Kidney tubule cell (primary cell): ENCODE measurements around the gene IFNA6.

Experiments used
- DNase-seq: peaks from one replicate; pipeline ENCODE4 v3.0.0-alpha.2; 2018; ENCODE audit warnings: low spot score

IFNA6 gene

DNA sequence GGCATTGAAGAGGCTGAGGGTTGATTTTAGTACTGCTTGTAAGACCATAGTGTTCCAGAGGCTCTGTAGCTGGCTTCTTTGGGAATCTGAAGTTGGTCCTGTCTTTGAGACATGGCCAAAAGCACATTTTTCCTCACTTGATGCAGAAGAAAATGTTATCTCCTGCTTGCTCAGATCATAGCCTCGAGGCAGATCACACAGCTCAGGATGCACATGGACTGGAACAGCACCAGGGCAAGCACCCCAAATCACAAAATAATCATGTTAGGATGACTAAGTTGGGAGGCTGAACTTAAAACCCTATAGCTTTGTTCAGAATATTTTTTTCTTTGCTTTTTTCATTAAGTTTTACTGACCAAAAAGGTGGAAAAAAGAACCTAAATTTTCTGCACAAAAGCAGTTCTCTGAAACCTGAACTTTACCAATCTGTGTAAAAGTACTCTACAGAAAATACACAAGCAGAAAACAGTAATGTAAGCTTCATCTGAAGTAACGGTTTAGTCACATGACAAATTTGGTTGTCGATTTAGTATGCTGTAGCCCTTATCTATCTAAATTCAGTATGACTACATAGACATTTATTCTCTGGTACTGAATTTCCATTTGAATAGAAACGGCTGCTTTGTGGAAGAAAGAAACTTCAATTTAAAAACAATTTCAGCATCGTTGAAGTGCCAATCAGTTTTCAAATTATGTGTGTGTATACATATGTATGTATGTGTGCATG is 18.8 kb downstream of the IFNA6 start:
- no peak for DNase-seq

DNA sequence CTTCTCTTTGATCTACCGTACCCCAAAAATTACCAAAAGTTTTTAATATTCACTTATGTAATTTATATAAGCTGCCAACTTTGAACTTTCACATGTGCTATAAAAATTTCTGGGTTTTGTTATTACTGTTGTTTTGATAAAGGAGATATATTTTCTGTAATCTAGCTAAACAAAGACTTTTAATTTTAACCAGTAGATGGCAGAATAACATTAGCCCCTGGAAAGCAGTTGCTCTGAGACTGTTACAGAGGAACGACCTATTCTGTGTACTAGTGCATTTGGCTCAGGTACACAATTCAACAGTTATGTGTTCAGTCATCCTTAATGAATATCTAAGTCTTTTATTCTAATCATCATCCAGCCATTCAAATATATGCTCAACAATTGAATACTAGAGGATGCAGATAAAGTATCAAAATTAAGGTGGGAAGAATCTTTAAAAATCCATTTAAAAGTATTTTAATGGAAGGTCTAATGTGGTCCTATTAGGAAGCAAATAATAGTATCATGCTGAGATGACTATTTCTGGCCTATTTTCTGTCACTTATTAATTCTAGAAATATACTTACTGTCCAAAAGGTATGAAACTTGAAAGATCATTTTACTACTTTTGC is 24.1 kb downstream of the IFNA6 start:
- peak; percentile 61 for DNase-seq

DNA sequence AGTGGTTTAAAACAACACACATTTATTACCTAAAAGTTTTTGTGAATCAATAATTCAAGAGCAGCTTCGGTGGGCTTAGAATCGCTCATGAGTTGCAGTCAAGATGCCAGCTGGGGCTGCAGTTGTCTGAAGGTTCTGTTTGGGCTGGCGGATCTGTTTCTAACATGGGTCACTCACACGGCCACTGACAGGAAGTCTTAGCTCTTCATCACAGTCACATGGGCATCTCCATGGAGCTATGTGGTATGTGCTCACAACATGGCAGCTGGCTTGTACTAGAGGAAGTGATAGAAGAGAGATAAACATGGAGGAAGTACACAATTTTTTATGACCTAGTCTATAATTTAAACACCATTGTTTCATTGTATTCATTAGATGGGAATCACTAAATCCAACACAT is 26.6 kb downstream of the IFNA6 start:
- DNase-seq: no peak

DNA sequence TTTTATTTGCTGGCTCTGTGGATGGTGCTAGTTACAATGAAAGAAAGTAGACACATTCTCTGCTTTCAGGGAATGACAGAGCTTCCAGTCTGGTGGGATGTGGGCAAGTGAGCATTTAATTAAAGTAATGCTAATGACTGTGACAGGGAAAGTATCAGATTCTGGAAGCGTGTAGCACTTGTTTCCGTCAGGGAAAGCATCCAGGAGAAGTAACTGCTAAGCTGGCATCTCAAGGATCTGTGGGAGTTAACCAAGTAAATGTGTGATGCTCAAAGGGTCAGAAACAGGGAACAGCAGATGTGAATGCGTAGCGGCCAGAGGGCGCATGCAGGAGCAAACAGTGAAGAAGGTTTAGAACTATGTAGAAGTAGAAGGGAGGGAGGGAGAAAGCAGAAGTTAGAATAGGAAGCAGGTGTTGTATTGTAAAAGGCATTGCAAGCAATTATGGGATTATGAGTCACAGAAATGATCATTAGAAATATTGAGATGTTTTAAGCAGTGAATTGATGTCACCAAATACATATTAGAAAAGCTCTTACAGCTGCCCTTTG is 27.7 kb downstream of the IFNA6 start:
- no peak for DNase-seq

DNA sequence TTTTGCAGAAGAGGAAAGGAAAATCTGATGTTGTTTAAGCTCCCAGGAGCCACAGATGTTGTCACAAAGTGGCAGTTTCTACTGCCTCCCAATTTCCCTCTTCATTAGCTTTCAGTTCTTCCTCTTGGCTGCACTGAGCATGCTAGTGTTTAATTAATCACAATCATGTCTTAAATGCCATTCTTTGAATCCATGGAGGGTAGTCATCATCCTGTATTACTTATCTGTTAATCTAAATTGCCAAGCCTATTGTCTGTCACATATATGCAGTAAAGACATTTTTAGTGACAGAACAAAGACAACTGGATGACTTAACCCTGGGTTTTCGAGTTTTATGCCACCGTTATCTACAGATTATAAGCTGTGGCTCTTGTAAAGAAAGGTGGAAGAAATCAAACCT is 30.2 kb downstream of the IFNA6 start:
- DNase-seq: no peak

DNA sequence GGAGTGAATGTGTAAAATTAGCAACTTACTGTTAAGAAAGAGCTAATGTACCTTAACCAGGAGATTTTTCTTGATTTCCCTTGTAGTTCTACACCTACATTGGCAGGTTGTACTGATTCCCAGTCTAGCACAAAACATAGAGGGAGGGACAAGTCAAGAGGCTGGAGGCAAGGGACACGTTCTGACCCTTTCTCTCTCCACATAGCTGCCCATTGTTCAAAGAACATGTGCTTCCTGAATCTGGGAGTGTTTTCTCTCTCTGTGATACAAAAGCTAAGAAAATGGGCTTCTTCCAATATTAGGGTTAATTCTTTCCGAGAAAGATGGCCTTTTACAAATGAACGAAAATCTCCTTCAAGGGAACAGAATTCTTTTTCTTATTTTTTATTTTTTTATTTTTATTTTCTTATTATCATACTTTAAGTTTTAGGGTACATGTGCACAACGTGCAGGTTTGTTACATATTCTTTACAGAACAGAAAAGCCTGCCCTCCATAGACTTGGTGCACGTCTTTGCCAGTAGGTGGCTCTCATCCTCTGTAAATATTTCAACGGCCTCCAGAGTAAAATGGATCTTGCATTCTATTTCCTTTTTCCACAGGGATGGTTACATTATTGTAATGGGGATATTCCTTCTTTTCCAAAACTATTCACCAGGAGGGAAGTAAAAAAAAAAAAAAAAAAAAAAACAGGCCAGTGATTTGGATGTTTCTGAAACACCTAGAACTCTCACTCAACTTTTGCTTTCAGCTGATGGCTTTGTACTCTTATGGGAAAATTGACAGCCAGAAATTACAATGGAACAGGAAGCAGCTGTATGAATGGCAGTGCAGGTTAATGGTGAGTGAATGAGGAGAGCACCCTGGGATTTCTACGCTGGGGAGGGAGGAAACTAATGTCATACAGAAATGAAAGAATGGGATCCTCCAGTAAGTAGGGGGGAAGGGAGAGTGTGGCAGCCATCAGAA is 32.4 kb downstream of the IFNA6 start:
- peak; percentile 60 for DNase-seq

DNA sequence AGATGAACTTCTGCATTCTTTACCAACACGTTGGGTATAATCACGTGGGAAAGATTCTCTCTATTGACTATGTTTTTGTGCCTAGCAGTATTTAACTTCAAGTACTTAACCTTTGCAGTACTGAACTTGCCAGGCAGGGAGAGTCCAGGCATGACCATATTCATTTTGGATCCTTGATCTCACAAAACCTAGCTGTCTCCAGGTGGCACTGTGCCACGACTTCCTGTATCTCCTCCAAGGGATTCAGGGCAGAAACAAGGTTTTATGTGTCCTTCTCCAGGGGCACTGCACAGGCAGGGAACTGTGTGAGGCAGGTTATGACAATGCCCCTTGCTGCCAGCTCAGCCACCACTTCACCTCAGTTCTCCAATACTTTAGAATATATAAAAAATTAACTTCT is 33.8 kb downstream of the IFNA6 start:
- peak; percentile 20 for DNase-seq

DNA sequence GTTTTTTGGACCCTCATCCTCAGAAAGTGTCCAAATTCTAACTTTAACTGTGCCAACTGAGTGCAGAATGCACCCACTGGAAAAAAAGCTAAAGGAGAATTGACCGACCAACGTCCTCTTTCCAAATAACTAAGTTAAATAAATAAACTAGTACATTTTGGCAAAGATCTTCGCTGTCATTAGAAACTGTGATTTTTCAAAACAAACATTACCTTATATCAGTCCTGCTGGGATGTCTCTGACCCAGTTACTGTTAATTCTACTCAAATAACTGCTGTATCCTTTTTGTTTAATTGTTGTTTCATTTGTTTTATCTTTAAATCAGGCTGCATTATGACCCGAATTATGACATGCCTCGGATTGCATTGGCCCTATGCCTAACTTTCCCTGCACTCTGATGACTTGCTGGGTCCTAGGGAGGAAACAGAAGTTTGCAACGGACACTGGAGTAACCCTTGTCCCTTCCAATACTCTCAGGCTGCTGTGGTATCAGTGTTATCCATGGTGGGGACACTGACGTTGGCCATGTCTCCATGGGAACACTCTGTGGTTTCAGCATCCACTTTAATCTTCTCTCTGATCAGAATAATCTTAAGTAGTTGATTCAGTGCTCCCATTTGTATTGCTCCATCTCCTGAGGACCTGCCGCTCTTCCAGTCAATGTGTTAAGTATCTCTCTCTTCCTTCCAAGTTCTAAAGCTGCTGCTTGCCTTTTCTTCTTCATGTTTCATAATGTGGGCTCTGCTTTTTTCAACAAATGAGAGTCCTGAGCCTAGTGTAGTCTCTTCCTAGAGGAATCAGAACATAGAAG is 34.5 kb downstream of the IFNA6 start:
- DNase-seq: no peak

DNA sequence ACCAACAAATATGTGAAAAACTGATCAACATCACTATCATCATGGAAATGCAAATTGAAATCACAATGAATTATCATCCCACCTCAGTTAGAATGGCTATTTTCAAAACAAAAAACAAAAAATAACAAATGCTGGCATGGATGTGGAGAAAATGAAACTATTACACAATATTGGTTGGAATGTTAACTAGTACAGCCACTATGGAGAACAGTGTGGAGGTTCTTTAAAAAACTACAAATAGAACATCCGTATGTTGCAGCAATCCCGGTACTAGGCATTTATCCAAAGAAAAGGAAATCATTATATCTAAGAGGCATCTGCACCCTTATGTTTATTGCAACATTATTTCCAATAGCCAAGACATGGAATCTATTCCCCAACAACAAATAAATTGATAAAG is 36.5 kb downstream of the IFNA6 start:
- DNase-seq: no peak

DNA sequence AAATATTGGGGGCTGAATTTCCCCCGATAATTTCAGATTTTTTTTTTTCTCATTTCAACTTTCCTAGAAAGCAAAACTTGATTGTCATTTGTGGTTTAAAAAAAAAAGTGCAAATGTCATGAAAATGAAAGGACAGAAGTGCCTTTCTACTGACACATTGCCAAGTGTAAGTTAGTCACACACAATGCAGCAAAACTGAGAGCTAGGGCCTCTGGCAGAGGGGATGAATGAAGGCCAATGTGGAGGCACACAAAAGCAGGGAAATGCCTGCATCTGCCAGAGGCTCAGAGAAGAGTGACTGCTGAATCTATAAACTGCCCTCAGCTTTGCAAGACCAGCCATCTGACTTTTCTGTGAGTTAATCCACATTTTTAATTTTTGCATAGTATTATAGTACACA is 38.8 kb downstream of the IFNA6 start:
- DNase-seq: peak; percentile 49

DNA sequence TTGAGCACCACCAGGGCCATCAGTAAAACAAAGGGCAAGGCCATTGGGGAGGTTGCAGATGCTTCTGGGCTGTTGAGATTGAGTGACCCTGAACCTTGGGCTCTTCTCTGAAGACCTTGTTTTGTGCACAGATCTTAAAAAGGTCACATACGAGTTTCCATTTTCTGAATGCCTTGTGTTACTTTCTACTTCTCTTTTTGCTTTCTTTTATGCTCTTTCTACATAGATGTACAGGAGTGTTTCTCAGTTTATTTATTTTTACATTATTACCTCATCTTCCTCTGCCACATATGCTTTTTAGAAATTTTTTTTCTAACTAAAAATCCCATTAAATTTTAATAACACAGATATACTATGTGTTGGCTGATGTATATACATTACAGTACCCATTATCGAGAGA is 45.5 kb downstream of the IFNA6 start, which contains the start of gene IFNA5:
Gene IFNA5 (minus strand): TSS at position 101 of the 400 bp plus-strand sequence. CDS start 57 bp downstream, at position 44.
- no peak for DNase-seq
